Neuronal stem cell (in vitro differentiated cells): ENCODE measurements around the gene TMEM158.

ENCODE experiments used
- DNase-seq: peaks from one replicate; pipeline ENCODE4 v3.0.0-alpha.2; 2013; ENCODE audit warnings: low spot score
- H2AFZ ChIP-seq: one replicate; pipeline ENCODE4 v1.6.1; 2013; ENCODE audit warnings: mild to moderate bottlenecking, low read length, inconsistent platforms
- H2AK5ac ChIP-seq: 2 replicates; pipeline ENCODE4 v1.6.1; 2013; ENCODE audit warnings: low read depth, mild to moderate bottlenecking, inconsistent platforms, low read length, moderate library complexity, mixed read lengths
- H2BK120ac ChIP-seq: 2 replicates; pipeline ENCODE4 v1.6.1; 2013; ENCODE audit warnings: low read depth, mild to moderate bottlenecking, inconsistent platforms, low read length, moderate library complexity, mixed read lengths
- H2BK12ac ChIP-seq: one replicate; pipeline ENCODE4 v1.6.1; 2013; ENCODE audit warnings: low read length, inconsistent platforms
- H2BK15ac ChIP-seq: 2 replicates; pipeline ENCODE4 v1.6.1; 2013; ENCODE audit warnings: mild to moderate bottlenecking, low read length, inconsistent platforms, mixed read lengths
- H2BK5ac ChIP-seq: one replicate; pipeline ENCODE4 v1.6.1; 2013; ENCODE audit warnings: inconsistent platforms, mild to moderate bottlenecking, low read length, moderate library complexity
- H3K14ac ChIP-seq: one replicate; pipeline ENCODE4 v1.6.1; 2013; ENCODE audit warnings: low read length, inconsistent platforms
- H3K18ac ChIP-seq: 2 replicates; pipeline ENCODE4 v1.6.1; 2013; ENCODE audit warnings: low read length, inconsistent platforms
- H3K23ac ChIP-seq: 2 replicates; pipeline ENCODE4 v1.6.1; 2013; ENCODE audit warnings: low read depth, mild to moderate bottlenecking, mixed read lengths, low read length, inconsistent platforms; ENCODE audit not compliant: poor library complexity
- H3K27ac ChIP-seq: replicated peaks from 3 replicates; pipeline ENCODE4 v1.5.1; 2013; ENCODE audit warnings: low read length, inconsistent platforms
- H3K27me3 ChIP-seq, 3 experiments: 2 replicates each; pipeline ENCODE4 v1.6.1; 2013; ENCODE audit warnings: low read length in 3 of 3, mild to moderate bottlenecking in 2 of 3, inconsistent platforms in 1 of 3, low read depth in 1 of 3, mixed read lengths in 1 of 3, moderate library complexity in 1 of 3; ENCODE audit not compliant: control insufficient read depth in 3 of 3, insufficient read depth in 3 of 3
- H3K36me3 ChIP-seq, 2 donors: replicated peaks in 1 of 2; 2 replicates each; pipeline ENCODE4 v1.6.1; 2013; ENCODE audit warnings: low read length in 2 of 2; ENCODE audit not compliant: control insufficient read depth in 2 of 2, insufficient read depth in 2 of 2
- H3K4ac ChIP-seq: 2 replicates; pipeline ENCODE4 v1.6.1; 2013; ENCODE audit warnings: inconsistent platforms, mild to moderate bottlenecking, low read length, moderate library complexity
- H3K4me1 ChIP-seq, 2 donors: 1 replicate in 1 of 2; 2 replicates in 1 of 2; pipeline ENCODE4 v1.6.1; 2013; ENCODE audit warnings: low read length in 2 of 2, low read depth in 1 of 2; ENCODE audit not compliant: control insufficient read depth in 2 of 2, insufficient read depth in 1 of 2
- H3K4me2 ChIP-seq: one replicate; pipeline ENCODE4 v1.6.1; 2013; ENCODE audit warnings: mild to moderate bottlenecking, low read length, inconsistent platforms; ENCODE audit not compliant: insufficient read depth, poor library complexity, severe bottlenecking
- H3K4me3 ChIP-seq, 2 donors: 2 replicates each; pipeline ENCODE4 v1.5.1; 2013; ENCODE audit warnings: low read length in 2 of 2, mild to moderate bottlenecking in 2 of 2, inconsistent platforms in 1 of 2, moderate library complexity in 1 of 2
- H3K79me1 ChIP-seq: one replicate; pipeline ENCODE4 v1.6.1; 2013; ENCODE audit warnings: low read depth, mild to moderate bottlenecking, inconsistent platforms, low read length, moderate library complexity
- H3K9ac ChIP-seq: one replicate; pipeline ENCODE4 v1.6.1; 2013; ENCODE audit warnings: mild to moderate bottlenecking, low read depth, low read length, inconsistent platforms; ENCODE audit not compliant: poor library complexity
- H3K9me3 ChIP-seq, 2 donors: replicated peaks in 1 of 2; 2 replicates each; pipeline versions ENCODE3 to v1.6.1; 2013; ENCODE audit warnings: low read length in 2 of 2, mild to moderate bottlenecking in 2 of 2, inconsistent platforms in 1 of 2, low read depth in 1 of 2, mixed read lengths in 1 of 2, moderate library complexity in 1 of 2; ENCODE audit not compliant: control insufficient read depth in 2 of 2, insufficient read depth in 1 of 2
- H4K8ac ChIP-seq: one replicate; pipeline ENCODE4 v1.6.1; 2013; ENCODE audit warnings: low read depth, mild to moderate bottlenecking, inconsistent platforms, low read length, moderate library complexity
- H4K91ac ChIP-seq: one replicate; pipeline ENCODE4 v1.6.1; 2013; ENCODE audit warnings: low read length, low read depth, mild to moderate bottlenecking, inconsistent platforms; ENCODE audit not compliant: poor library complexity
- WGBS, 2 donors: extraction: QIAGEN DNeasy Blood & Tissue Kit; methylation state at CpG; one replicate each; pipeline ENCODE4 v1.1.7; 2013; ENCODE audit warnings: missing lambda C conversion rate in 2 of 2, mixed read lengths in 1 of 2; ENCODE audit not compliant: insufficient read length in 2 of 2, insufficient replicate concordance in 1 of 2; ENCODE audit errors: extremely low coverage in 2 of 2; 5-methylcytosine and 5-hydroxymethylcytosine counted together

TMEM158 gene

GRCh38 chr3:45272828-45273470 lies 46.9 kb upstream of the TMEM158 start:
- DNase-seq, result no peak
- Histone ChIP-seq H3K79me1 (no peaks in the 10 kb centered on the region), H3K23ac (no peak overlapping the region), H3K36me3 (no peaks in the 10 kb centered on the region), H2BK5ac (no peak overlapping the region), H3K4me2 (no peak overlapping the region), H3K27ac (no peak overlapping the region), H2BK120ac (no peak overlapping the region), H2BK15ac (no peak overlapping the region), H4K8ac (no peak overlapping the region), H3K27me3 (peaks cover 0 to 3% (median 0%) of the 10 kb centered on the region in 3 experiments), H3K18ac (no peak overlapping the region), H3K4ac (no peak overlapping the region), H3K14ac (no peak overlapping the region), H2AFZ (no peak overlapping the region), H2BK12ac (no peak overlapping the region), H3K9me3 (peaks cover 2 to 3% of the 10 kb centered on the region in 2 donors), H2AK5ac (no peak overlapping the region), H4K91ac (no peak overlapping the region), H3K9ac (no peak overlapping the region), H3K4me1 (peaks cover 0 to 4% of the 10 kb centered on the region in 2 donors), H3K4me3 (no peak overlapping the region)
- WGBS, 2 donors, result no CpG with 5 or more reads among the region's 6 CpGs

GRCh38 chr3:45272032-45272810 lies 46.1 kb upstream of the TMEM158 start:
- H2BK15ac ChIP-seq, result no peak overlapping the region
- WGBS, 2 donors, result no CpG with 5 or more reads among the region's 6 CpGs
- peaks cover 0 to 3% (median 0%) of the 10 kb centered on the region in 3 experiments for H3K27me3 ChIP-seq
- no peak overlapping the region for H3K9ac ChIP-seq
- H3K4me2 ChIP-seq, result no peak overlapping the region
- no peak overlapping the region for H2BK12ac ChIP-seq
- DNase-seq, result no peak
- H3K4ac ChIP-seq, result no peak overlapping the region
- no peak overlapping the region for H3K18ac ChIP-seq
- no peak overlapping the region for H3K23ac ChIP-seq
- H3K79me1 ChIP-seq, result no peaks in the 10 kb centered on the region
- H2BK120ac ChIP-seq, result no peak overlapping the region
- H2AFZ ChIP-seq, result no peak overlapping the region
- no peaks in the 10 kb centered on the region for H3K36me3 ChIP-seq
- H3K27ac ChIP-seq, result no peak overlapping the region
- H4K91ac ChIP-seq, result no peak overlapping the region
- H2AK5ac ChIP-seq, result no peak overlapping the region
- no peak overlapping the region for H4K8ac ChIP-seq
- H3K14ac ChIP-seq, result no peak overlapping the region
- H3K9me3 ChIP-seq, result peaks cover 2% of the 10 kb centered on the region in 2 donors
- H2BK5ac ChIP-seq, result no peak overlapping the region
- no peak overlapping the region for H3K4me3 ChIP-seq
- peaks cover 0 to 4% of the 10 kb centered on the region in 2 donors for H3K4me1 ChIP-seq

GRCh38 chr3:45269952-45270351 lies 43.9 kb upstream of the TMEM158 start:
- Histone ChIP-seq H3K9me3 (no peaks in the 10 kb centered on the region), H3K14ac (no peak overlapping the region), H3K18ac (no peak overlapping the region), H2BK120ac (no peak overlapping the region), H2BK12ac (no peak overlapping the region), H3K4me3 (no peak overlapping the region), H3K79me1 (no peaks in the 10 kb centered on the region), H3K4me1 (peaks cover 0 to 4% of the 10 kb centered on the region in 2 donors), H2AFZ (no peak overlapping the region), H2BK5ac (no peak overlapping the region), H3K23ac (no peak overlapping the region), H3K9ac (no peak overlapping the region), H3K4ac (no peak overlapping the region), H4K8ac (no peak overlapping the region), H3K27me3 (peaks cover 0 to 3% (median 0%) of the 10 kb centered on the region in 3 experiments), H2BK15ac (no peak overlapping the region), H3K36me3 (no peaks in the 10 kb centered on the region), H3K4me2 (no peak overlapping the region), H3K27ac (no peak overlapping the region), H4K91ac (no peak overlapping the region), H2AK5ac (no peak overlapping the region)
- no CpG with 5 or more reads among the region's 2 CpGs for WGBS, 2 donors
- DNase-seq, result no peak

GRCh38 chr3:45267097-45267496 lies 41.0 kb upstream of the TMEM158 start:
- H2BK5ac ChIP-seq, result no peak overlapping the region
- H4K91ac ChIP-seq, result no peak overlapping the region
- no peak overlapping the region for H4K8ac ChIP-seq
- no peak overlapping the region for H2AK5ac ChIP-seq
- WGBS, 2 donors, result no CpG with 5 or more reads among the region's 2 CpGs
- no peak overlapping the region for H3K23ac ChIP-seq
- no peak overlapping the region for H2BK120ac ChIP-seq
- H3K79me1 ChIP-seq, result no peaks in the 10 kb centered on the region
- no peak overlapping the region for H3K14ac ChIP-seq
- no peak overlapping the region for H3K27ac ChIP-seq
- H3K4me2 ChIP-seq, result no peak overlapping the region
- no peaks in the 10 kb centered on the region for H3K9me3 ChIP-seq
- no peak overlapping the region for H2BK12ac ChIP-seq
- no peak overlapping the region for H3K9ac ChIP-seq
- no peak overlapping the region for H3K4me3 ChIP-seq
- no peaks in the 10 kb centered on the region for H3K36me3 ChIP-seq
- DNase-seq, result no peak
- H2AFZ ChIP-seq, result no peak overlapping the region
- H3K4ac ChIP-seq, result no peak overlapping the region
- peaks cover 0 to 3% (median 0%) of the 10 kb centered on the region in 3 experiments for H3K27me3 ChIP-seq
- H3K18ac ChIP-seq, result no peak overlapping the region
- no peaks in the 10 kb centered on the region for H3K4me1 ChIP-seq
- H2BK15ac ChIP-seq, result no peak overlapping the region
